Stimulated activated CD8-positive, alpha-beta memory T cell treated with anti-CD3 and anti-CD28 coated beads, Interleukin-7, amount 100 ng/mL, for 4 hours (primary cell): ENCODE measurements around the gene IFI16.
A peak's percentile ranks its signal among the peaks of the same experiment; 100 is the strongest.
"Not testable (repeated sequence)": the region's sequence is repeated elsewhere in the genome, so short reads cannot be mapped to it uniquely, and the experiment has no call there.

ENCODE experiments used
- DNase-seq, 2 donors: peaks; one replicate each; pipeline ENCODE4 v3.0.0-alpha.2; 2020; ENCODE audit warnings: low read depth in 2 of 2

Gene IFI16

DNA sequence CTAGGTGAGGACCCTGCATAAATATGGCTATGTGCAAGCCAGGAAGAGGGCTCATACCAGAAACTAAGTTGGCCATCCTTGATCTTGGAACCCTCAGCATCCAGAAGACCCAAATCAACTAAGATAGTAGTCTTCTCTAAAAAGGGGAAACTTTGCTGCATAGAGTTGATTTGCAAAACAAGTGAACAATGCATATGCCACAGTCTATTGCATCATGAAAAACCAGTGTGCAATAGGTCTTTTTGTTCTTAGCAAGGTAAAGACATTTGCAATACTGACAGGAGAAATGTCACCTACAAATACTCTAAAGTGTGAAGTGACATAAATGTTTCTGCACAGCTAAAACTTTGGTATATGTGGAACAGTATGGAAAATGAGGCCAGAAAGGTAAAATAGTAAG is 2.0 kb upstream of the IFI16 start:
- no peak for DNase-seq

GRCh38 chr1:159008744-159009188 is 941 bp upstream of the IFI16 start:
- DNase-seq: peak; percentile 49 to 73

DNA sequence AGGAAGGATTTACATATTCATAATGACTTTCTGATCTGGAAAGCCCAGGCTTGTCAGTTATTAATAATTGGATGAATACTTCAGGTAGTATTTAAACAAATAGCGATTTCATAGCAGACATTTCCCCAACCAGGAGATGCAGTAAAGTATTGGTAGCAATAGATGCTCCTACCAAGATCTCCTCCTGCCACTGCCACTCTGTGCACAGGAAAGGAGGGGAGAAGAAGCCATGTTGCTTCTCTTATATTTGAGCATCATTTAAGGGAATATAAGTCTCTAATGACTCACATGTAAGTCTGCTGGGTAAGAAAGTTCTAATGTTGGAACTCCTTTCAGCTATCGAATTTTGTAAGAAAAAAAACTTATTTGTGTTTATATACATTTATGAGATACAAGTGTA is 420 bp upstream of the IFI16 start:
- DNase-seq: no peak

GRCh38 chr1:159010391-159010790 is 684 bp downstream of the IFI16 start:
- no peak for DNase-seq

DNA sequence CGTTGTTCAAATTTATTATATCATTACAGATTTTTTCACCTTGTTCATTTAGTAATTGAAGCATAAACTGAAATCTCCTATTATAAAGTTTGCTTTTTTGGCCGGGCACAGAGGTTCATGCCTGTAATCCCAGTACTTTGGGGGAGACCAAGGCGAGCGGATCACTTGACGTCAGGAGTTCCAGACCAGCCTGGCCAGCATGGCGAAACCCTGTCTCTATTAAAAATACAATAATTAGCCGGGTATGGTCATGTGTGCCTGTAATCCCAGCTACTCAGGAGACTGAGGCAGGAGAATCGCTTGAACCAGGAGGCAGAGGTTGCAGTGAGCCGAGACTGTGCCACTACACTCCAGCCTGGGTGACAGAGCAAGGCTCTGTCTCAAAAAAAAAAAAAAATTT is 1.3 kb downstream of the IFI16 start:
- not testable (repeated sequence) for DNase-seq

GRCh38 chr1:159011751-159012150 is 2.0 kb downstream of the IFI16 start:
- no peak for DNase-seq

DNA sequence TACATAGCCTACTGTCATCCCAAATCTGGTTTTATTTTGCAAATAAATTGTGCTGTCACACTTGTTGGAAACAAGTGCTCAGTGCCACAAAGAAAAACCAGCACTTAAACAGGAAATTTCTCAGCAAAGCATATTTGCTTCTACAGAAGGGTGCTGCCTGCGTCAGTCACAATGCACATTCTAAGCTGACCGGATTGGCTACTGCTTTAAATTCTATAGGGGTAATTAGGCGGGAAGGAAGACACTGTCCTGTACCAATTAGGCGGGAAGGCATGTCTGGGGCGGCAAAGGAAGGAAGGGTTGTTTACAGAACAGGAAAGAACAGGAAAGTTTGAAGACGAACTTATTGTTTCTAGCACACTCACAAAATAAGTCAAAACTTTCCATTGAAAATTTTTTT is 2.8 kb downstream of the IFI16 start:
- peak; percentile 35 to 50 for DNase-seq

- no peak for DNase-seq
Observed at GRCh38 chr1:159014003-159014571, 4.4 kb downstream of the IFI16 start.

GRCh38 chr1:159014851-159015250 is 5.1 kb downstream of the IFI16 start:
- DNase-seq: no peak

DNA sequence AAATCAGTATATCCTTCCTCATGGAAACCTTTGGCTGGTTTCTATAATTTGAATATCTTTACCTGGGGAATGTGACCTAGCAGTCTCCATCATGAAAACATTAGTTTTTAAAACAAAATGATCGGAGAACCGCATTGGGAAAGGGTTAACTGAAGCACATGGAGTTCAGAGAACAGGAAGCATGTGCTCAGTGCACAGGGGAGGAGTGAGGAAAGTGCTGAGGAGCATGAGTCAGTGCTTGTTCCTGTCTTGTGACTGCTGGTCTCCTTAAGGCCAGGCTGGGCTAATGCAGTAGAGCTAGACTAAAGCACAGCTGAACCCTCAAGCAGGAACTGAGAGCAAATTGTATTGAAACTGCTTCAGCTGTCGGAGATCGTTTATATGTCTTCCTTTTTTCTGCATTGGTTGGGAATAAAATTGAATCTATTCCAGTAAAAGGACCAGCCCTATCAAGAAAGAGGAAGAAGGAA is 5.8 kb downstream of the IFI16 start:
- DNase-seq: peak; percentile 62 to 74

DNA sequence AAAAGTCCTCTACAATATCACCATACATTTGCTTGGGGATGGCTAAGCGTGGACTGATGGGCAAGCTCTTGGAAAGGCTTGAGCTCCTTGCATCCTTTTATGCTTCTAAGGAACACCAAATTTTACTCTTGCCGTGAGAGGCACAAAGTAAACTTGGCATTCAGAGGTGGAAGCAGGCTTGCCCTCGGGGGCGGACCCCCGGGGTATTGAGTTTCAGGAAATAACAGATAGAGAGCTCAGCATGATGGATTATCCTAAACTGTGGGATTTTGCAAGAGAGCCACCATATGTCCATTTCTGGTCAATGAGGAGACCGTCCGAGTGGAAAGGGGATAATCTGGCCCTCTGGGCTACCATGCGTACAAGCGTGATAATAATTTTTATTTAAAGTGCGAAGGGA is 14.0 kb downstream of the IFI16 start:
- DNase-seq: no peak

DNA sequence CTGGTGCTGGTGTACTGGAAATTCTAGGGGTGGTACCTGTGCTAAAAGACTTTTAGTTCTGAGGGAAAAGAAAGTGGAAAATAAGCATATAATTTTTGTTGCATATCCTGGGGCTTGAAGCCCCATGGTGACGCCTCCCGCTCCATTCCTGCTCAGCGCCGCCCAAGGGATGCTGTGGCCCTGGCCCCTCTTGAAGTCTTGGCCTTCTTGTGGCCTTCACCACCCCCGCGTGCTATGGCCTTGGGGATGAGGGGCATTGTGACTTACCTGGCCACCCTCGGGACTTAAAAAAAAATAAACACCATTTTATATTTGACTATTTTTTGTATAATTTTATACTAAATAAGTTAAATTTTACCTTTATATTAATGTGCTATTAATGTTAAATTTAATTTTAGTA is 15.3 kb downstream of the IFI16 start:
- DNase-seq: no peak

GRCh38 chr1:159026841-159027240 is 17.1 kb downstream of the IFI16 start:
- not testable (repeated sequence) for DNase-seq

GRCh38 chr1:159030311-159030710 is 20.6 kb downstream of the IFI16 start:
- DNase-seq: no peak

DNA sequence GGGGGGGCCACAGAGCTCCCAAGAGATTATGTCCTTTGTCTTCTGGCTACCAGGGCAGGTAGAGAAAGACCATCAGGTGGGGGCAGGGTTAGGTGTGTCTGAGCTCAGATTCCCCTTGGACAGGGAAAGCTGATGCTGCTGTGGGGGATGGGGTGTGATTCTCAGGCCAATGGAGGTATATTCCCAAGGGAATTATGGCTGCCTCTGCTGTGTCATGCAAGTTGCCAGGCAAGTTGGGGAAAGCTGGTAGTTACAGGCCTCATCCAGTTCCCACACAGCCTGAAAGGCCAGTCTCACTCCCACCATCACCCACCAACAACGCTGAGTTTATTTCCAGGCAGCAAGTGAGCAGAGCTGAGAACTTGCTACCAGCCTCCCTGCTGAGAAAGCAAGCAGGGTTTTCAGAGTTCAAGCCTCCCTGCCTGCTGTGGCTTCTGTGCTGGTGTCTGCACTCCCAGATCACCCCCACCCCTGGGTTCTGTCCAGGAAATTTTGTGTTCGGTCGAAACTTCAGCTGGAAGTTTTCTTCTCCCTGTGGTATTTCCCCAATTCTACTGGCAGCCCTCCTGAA is 21.3 kb downstream of the IFI16 start:
- no peak for DNase-seq

DNA sequence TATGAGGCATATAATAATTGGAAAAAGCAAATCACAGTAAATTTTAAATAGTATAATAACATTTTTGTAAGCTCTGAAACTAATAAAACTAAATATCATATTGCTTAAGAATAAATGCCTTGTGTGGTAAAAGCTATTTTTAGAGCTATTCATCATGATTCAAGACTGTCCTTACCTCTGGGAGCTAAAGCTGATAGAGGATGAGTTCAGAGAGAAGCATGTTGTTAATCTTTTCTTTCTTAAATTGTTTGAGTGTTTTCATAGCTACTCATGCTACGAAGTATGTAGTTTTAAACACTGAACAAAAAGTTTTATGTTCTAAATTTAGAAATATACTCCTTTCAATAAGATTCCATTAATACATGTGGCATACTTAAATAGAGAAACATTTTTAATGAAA is 30.5 kb downstream of the IFI16 start:
- DNase-seq: no peak

DNA sequence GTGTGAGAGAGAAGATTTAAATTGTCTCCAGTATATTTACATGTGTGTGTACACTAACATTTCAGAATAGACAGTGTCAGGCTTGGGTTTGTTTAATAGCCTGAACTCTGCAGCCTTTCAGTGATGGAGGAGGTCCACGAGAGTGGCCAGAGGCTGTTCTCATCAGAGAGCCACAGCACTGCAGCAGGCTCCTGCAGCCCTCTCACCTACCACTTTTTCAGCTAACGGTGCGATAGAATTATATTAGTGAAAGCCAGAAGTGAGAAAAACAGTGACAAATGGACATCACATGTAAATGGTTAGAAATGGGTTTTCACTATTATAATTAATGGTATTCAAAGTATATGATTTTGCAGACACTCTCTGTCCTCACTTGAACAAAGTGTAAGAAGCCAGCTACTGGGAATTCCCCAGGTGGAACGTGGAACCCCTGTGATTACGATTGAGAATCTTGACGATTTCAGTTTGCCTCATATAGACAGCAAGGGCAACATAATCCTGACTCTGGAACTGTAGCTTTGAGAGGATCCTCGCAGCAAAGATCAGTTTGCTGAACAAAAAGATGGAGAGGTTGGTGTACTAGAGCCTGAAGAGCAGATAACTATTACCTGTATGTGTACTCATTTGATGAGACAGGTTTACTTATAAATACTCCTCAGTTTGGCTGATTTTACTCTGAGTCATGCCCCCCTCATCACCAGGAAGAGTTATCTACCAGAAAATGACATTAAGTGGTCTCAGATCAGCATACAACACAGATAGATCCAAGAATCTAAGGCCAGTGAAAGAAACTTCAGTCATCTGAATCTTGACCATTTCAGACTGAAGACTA is 31.4 kb downstream of the IFI16 start:
- no peak for DNase-seq

DNA sequence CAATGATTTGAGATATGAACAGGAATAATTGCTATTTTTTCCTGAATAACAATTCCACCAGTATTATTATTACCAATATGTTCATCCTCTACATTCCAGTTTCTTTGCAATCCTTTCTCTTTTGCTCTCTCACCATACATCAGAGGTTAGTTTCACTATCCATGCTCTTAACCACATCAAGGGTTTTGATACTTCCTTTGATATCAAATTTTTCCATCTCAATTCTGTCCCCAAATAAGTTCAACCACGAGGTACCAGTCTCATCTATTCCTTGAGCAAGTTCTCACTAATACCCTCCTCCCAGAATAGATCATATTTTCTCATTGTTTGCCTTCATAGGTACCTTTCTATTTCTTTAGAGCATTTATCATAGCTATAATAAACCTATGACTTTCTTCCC is 36.8 kb downstream of the IFI16 start:
- DNase-seq: not testable (repeated sequence)

DNA sequence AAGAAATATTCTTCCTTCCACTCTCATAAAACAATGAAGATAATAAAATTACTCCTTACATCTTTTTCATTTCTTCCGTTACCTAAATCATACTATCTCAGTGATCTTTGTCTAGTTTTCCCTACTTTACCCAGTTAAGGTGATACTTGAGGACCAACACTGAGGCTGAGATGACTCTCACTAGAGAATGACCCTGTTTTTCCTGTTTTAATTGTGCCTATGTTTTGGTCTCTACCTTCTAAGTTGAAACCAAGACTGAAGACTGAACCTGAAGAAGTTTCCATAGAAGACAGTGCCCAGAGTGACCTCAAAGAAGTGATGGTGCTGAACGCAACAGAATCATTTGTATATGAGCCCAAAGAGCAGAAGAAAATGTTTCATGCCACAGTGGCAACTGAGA is 41.7 kb downstream of the IFI16 start:
- DNase-seq: no peak

- DNase-seq: no peak
Observed at GRCh38 chr1:159054427-159054826, 44.7 kb downstream of the IFI16 start.

- DNase-seq: no peak
Observed at GRCh38 chr1:159055181-159055641, 45.5 kb downstream of the IFI16 start.

DNA sequence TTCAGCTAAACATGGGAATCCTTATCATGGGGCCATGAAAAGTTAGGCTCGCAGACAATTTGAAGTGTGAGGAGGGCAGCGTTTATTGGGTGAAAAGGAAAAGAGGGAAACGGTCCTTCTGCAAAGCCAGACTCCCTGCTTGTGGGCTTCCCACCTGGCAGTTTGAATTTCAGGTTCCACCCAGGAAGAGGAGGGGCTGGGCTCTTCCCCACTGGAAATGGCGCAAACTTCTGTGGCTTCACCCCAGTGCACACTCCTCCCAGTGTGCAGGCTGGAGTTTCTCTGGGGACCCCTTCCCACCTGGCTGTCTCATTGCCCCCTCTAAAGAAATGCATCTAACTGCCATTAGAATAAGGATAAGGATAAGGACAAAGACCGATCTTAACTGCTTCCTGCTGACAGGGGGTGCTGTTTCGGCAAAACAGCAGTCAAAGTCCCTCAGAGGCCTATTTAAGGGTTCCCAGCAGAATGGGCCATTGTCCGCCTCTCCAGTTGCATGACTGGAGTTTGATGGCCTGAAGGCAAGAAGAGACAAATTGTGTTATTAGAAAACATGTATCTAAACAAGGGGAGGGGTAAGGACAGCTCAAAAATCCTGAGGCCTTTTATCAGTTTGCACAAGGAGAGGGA is 46.5 kb downstream of the IFI16 start:
- DNase-seq: no peak
